Hepatocyte (in vitro differentiated cells): Measurements from ENCODE around the gene NME9. TPM values are rescaled to one million over a fixed set of nuclear protein-coding genes. Genes with fewer than 3 reads are reported as not detected.
A peak's percentile ranks its signal among the peaks of the same experiment; 100 is the strongest.

Experiments used
- DNase-seq: peaks from one replicate; pipeline ENCODE4 v3.0.0-alpha.2; 2016; ENCODE audit warnings: low spot score
- H2AFZ ChIP-seq: fragments of 200-600 bp; sonication (generic); 2 replicates; pipeline ENCODE4 v1.6.0; 2016; ENCODE audit warnings: antibody characterized with exemption, mild to moderate bottlenecking
- H3K27ac ChIP-seq: fragments of 200-600 bp; sonication (generic); 2 replicates; pipeline ENCODE4 v1.5.1; 2016; ENCODE audit warnings: mild to moderate bottlenecking
- H3K27me3 ChIP-seq: fragments of 200-600 bp; sonication (generic); 2 replicates; pipeline ENCODE4 v1.6.1; 2016
- H3K36me3 ChIP-seq: fragments of 200-600 bp; sonication (generic); replicated peaks from 2 replicates; pipeline ENCODE4 v1.5.1; 2016; ENCODE audit warnings: low read depth; ENCODE audit not compliant: insufficient read depth
- H3K4me1 ChIP-seq: fragments of 200-600 bp; sonication (generic); 2 replicates; pipeline ENCODE4 v1.5.1; 2016; ENCODE audit warnings: mild to moderate bottlenecking, moderate library complexity; ENCODE audit not compliant: insufficient read depth
- H3K4me2 ChIP-seq: fragments of 200-600 bp; sonication (generic); 2 replicates; pipeline ENCODE4 v1.6.0; 2016
- H3K4me3 ChIP-seq: fragments of 200-600 bp; sonication (generic); 2 replicates; pipeline ENCODE4 v1.5.1; 2016; ENCODE audit warnings: mild to moderate bottlenecking
- H3K79me2 ChIP-seq: fragments of 200-600 bp; sonication (generic); 2 replicates; pipeline ENCODE4 v1.6.0; 2017; ENCODE audit warnings: mild to moderate bottlenecking
- H3K9me2 ChIP-seq: fragments of 200-600 bp; sonication (generic); replicated peaks from 2 replicates; pipeline ENCODE4 v1.6.0; 2017; ENCODE audit warnings: mild to moderate bottlenecking; ENCODE audit not compliant: insufficient read depth
- H3K9me3 ChIP-seq: fragments of 200-600 bp; sonication (generic); 2 replicates; pipeline ENCODE4 v1.5.1; 2016; ENCODE audit warnings: low read depth, mild to moderate bottlenecking
- H4K20me1 ChIP-seq: fragments of 200-600 bp; sonication (generic); 2 replicates; pipeline ENCODE4 v1.6.0; 2016; ENCODE audit warnings: mild to moderate bottlenecking; ENCODE audit not compliant: insufficient read depth, poor library complexity, severe bottlenecking
- EZH2 ChIP-seq: fragments of 200-600 bp; sonication (generic); IDR thresholded peaks from 2 replicates; pipeline ENCODE4 v1.6.1; 2016; ENCODE audit warnings: antibody characterized with exemption, mild to moderate bottlenecking, borderline replicate concordance
- EZH2phosphoT487 ChIP-seq: fragments of 200-600 bp; sonication (generic); IDR thresholded peaks from one replicate; pipeline ENCODE4 v1.6.1; 2018; ENCODE audit warnings: antibody characterized with exemption, mild to moderate bottlenecking, low read depth, moderate library complexity; ENCODE audit not compliant: unreplicated experiment, severe bottlenecking
- WGBS: methylation state at CpG from one replicate; pipeline ENCODE4 v1.1.6; 2016; ENCODE audit warnings: low lambda C conversion rate; ENCODE audit errors: missing lambda C conversion rate; 5-methylcytosine and 5-hydroxymethylcytosine counted together
- polyA plus RNA-seq: library from polyadenylated mRNA; unstranded; fragments of >200 nt; fragmentation: Nextera tagmentation; extraction: Ambion mirVana; gene quantifications from 2 replicates; pipeline ENCODE4 v1.2.1, GENCODE V29; 2016
- total RNA-seq: library from RNA; depleted of rRNA; stranded (reverse); fragments of >200 nt; gene quantifications from 2 replicates; pipeline ENCODE4 v1.2.3, GENCODE V29; 2014
- TF ChIP-seq, protein P1 (sequence below): fragments of 200-600 bp; sonication (generic); IDR thresholded peaks from 2 replicates; pipeline ENCODE4 v1.5.1; 2016; ENCODE audit warnings: antibody characterized with exemption, mild to moderate bottlenecking; ENCODE audit not compliant: poor library complexity

Gene NME9
- total and polyA plus RNA-seq, 2 experiments from 2014 or later, result 1.0 TPM; not detected in 1

DNA sequence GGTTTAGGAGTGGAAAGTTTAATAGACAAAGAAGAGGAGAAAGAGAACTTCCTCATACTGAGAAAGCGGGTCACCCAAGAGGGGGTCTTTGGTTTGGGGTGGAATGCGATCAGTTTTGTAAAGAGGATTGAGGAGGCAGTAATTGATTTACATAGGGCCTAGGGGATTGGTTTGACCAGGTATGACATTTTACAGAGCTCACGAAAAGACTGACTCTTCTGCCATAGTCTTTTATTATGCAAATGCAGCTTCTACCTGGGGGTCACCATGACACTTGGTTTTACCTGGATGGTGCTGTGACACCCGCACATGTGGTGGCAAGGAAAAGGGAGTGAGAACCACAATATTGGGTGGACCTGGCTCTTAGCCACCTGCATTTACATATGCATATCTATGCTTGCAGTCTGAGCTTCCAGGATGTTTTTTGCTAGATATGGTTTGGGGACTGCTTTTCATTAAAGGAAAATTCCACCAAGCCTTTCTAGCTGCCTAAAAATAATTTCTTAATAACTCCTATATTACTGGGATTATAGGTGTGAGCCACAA lies 6.9 kb upstream of the NME9 start:
- Histone ChIP-seq H3K4me3 (no peak overlapping the region), H3K4me1 (peaks cover 10% of the 10 kb centered on the region), H3K9me3 (no peaks in the 10 kb centered on the region), H3K79me2 (no peaks in the 10 kb centered on the region), H3K27ac (no peak overlapping the region), H3K36me3 (no peaks in the 10 kb centered on the region), H3K27me3 (no peaks in the 10 kb centered on the region), H3K9me2 (no peaks in the 10 kb centered on the region), H2AFZ (no peak overlapping the region), H3K4me2 (no peak overlapping the region), H4K20me1 (no peaks in the 10 kb centered on the region)
- no peak for DNase-seq
- WGBS, result 78% methylated on average over 4 of the region's 4 CpGs
- no peak for TF ChIP-seq EZH2phosphoT487
- TF ChIP-seq, protein P1, sequence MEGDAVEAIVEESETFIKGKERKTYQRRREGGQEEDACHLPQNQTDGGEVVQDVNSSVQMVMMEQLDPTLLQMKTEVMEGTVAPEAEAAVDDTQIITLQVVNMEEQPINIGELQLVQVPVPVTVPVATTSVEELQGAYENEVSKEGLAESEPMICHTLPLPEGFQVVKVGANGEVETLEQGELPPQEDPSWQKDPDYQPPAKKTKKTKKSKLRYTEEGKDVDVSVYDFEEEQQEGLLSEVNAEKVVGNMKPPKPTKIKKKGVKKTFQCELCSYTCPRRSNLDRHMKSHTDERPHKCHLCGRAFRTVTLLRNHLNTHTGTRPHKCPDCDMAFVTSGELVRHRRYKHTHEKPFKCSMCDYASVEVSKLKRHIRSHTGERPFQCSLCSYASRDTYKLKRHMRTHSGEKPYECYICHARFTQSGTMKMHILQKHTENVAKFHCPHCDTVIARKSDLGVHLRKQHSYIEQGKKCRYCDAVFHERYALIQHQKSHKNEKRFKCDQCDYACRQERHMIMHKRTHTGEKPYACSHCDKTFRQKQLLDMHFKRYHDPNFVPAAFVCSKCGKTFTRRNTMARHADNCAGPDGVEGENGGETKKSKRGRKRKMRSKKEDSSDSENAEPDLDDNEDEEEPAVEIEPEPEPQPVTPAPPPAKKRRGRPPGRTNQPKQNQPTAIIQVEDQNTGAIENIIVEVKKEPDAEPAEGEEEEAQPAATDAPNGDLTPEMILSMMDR, result no peak
- TF ChIP-seq EZH2, result no peak

DNA sequence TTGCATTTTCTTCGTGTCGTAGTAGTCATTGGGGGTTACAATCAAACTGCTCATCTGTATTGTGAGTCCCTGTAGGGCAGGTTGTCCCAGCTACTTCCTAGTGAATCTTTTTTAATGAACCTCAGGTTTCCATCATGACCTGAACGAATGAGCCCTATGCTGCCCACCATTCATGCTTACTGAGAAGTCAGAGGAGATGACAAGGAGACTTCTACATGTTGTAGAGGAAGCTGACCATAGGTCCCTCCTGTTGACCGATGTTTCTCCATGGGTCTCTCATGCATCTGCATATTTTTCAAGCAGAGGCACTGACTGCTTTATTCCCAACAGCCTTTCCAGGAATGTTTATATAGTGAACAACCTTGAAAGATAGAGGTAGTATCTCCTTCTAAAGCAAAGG lies 5.0 kb upstream of the NME9 start:
- H3K4me2 ChIP-seq, result peak overlapping the region; percentile 66
- H3K9me2 ChIP-seq, result no peaks in the 10 kb centered on the region
- WGBS, result 71% methylated on average over 4 of the region's 4 CpGs
- H3K36me3 ChIP-seq, result no peaks in the 10 kb centered on the region
- H3K4me3 ChIP-seq, result no peak overlapping the region
- H3K27ac ChIP-seq, result peak overlapping the region; percentile 39
- no peaks in the 10 kb centered on the region for H3K9me3 ChIP-seq
- peaks cover 10% of the 10 kb centered on the region for H3K4me1 ChIP-seq
- no peak for DNase-seq
- no peak overlapping the region for H2AFZ ChIP-seq
- no peaks in the 10 kb centered on the region for H3K79me2 ChIP-seq
- no peak for TF ChIP-seq EZH2
- TF ChIP-seq EZH2phosphoT487, result no peak
- TF ChIP-seq, protein P1, result no peak
- no peaks in the 10 kb centered on the region for H4K20me1 ChIP-seq
- no peaks in the 10 kb centered on the region for H3K27me3 ChIP-seq

DNA sequence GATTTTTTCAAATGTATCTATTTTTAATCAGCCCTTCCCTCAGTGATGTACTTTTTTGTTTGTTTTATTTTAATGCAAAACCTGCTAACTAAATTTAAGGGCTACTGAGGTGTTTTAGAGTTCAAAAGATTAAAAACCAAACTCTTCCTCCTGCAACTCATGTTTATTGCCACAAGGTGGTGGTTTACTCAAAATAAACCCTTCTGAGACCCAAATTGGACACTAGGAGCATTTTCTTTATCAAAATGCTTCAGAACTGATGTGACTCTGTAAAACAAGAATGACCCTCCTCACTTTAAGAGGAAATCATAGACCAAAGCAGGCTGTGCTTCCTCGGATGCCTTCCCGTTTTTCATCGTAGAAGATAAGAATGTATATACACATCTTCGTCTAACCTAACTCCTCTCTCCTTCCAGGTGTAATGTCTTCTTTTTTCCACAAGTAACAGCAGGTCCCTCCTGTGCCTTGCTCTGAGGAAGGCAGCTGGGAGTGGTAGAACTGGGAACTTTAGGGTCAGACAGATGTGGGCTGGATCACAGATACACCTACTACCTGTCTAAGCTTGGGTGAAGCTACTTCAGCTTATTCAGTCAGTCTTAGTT lies 2.9 kb upstream of the NME9 start:
- DNase-seq, result peak; percentile 26
- WGBS, result 41% methylated on average over 4 of the region's 4 CpGs
- no peaks in the 10 kb centered on the region for H4K20me1 ChIP-seq

More for the DNA sequence above, 2.9 kb upstream of the NME9 start:
- H3K36me3 ChIP-seq, result no peaks in the 10 kb centered on the region
- no peaks in the 10 kb centered on the region for H3K9me2 ChIP-seq
- TF ChIP-seq, protein P1, result peak; percentile 62
- no peak for TF ChIP-seq EZH2phosphoT487
- H2AFZ ChIP-seq, result no peak overlapping the region
- H3K27me3 ChIP-seq, result no peaks in the 10 kb centered on the region
- no peak overlapping the region for H3K4me2 ChIP-seq
- H3K79me2 ChIP-seq, result no peaks in the 10 kb centered on the region
- no peak overlapping the region for H3K4me3 ChIP-seq
- no peak overlapping the region for H3K27ac ChIP-seq
- peaks cover 16% of the 10 kb centered on the region for H3K4me1 ChIP-seq
- H3K9me3 ChIP-seq, result no peaks in the 10 kb centered on the region
